ENCODE data around the gene DDX6.
"Not testable (repeated sequence)": the region's sequence is repeated elsewhere in the genome, so short reads cannot be mapped to it uniquely, and the experiment has no call there.

Gene DDX6

GRCh38 chr11:118742304-118742703, 48.7 kb downstream of the DDX6 start:
- DNase-seq (ENCODE audit: low spot score): no peak

GRCh38 chr11:118740892-118741291, 50.1 kb downstream of the DDX6 start:
- DNase-seq (ENCODE audit: low spot score): no peak

- DNase-seq (ENCODE audit: low spot score): no peak
These were observed 55.8 kb downstream of the DDX6 start for GRCh38 chr11:118735203-118735602.

- no peak for DNase-seq (ENCODE audit: low spot score)
These were observed 56.9 kb downstream of the DDX6 start for GRCh38 chr11:118734031-118734430.

GRCh38 chr11:118729753-118730152, 61.2 kb downstream of the DDX6 start:
- not testable (repeated sequence) for DNase-seq (ENCODE audit: low spot score)

- not testable (repeated sequence) for DNase-seq (ENCODE audit: low spot score)
These were observed 62.9 kb downstream of the DDX6 start for GRCh38 chr11:118728112-118728511.

- not testable (repeated sequence) for DNase-seq (ENCODE audit: low spot score)
These were observed 63.3 kb downstream of the DDX6 start for GRCh38 chr11:118727721-118728066.

- not testable (repeated sequence) for DNase-seq (ENCODE audit: low spot score)
These were observed 63.8 kb downstream of the DDX6 start for GRCh38 chr11:118727001-118727720.

- not testable (repeated sequence) for DNase-seq (ENCODE audit: low spot score)
These were observed 69.4 kb downstream of the DDX6 start for GRCh38 chr11:118721478-118722015.

- not testable (repeated sequence) for DNase-seq (ENCODE audit: low spot score)
These were observed 70.2 kb downstream of the DDX6 start for GRCh38 chr11:118720740-118721139.

- not testable (repeated sequence) for DNase-seq (ENCODE audit: low spot score)
These were observed 70.9 kb downstream of the DDX6 start for GRCh38 chr11:118720078-118720477.

GRCh38 chr11:118718562-118718961, 72.4 kb downstream of the DDX6 start:
- not testable (repeated sequence) for DNase-seq (ENCODE audit: low spot score)

- not testable (repeated sequence) for DNase-seq (ENCODE audit: low spot score)
These were observed 73.2 kb downstream of the DDX6 start for GRCh38 chr11:118717733-118718132.

- not testable (repeated sequence) for DNase-seq (ENCODE audit: low spot score)
These were observed 73.7 kb downstream of the DDX6 start for GRCh38 chr11:118717221-118717620.

GRCh38 chr11:118715837-118716260, 75.1 kb downstream of the DDX6 start:
- DNase-seq (ENCODE audit: low spot score): no peak

GRCh38 chr11:118715245-118715831, 75.6 kb downstream of the DDX6 start:
- DNase-seq (ENCODE audit: low spot score): no peak

- DNase-seq (ENCODE audit: low spot score): no peak
These were observed 76.1 kb downstream of the DDX6 start for GRCh38 chr11:118714816-118715215.

GRCh38 chr11:118714416-118714815, 76.5 kb downstream of the DDX6 start:
- not testable (repeated sequence) for DNase-seq (ENCODE audit: low spot score)

GRCh38 chr11:118708296-118708695, 82.7 kb downstream of the DDX6 start:
- DNase-seq (ENCODE audit: low spot score): no peak

GRCh38 chr11:118706546-118706825, 84.5 kb downstream of the DDX6 start:
- DNase-seq (ENCODE audit: low spot score): no peak

GRCh38 chr11:118705791-118706545, 85.0 kb downstream of the DDX6 start:
- DNase-seq (ENCODE audit: low spot score): no peak

- no peak for DNase-seq (ENCODE audit: low spot score)
These were observed 85.7 kb downstream of the DDX6 start for GRCh38 chr11:118705111-118705741.

Measured in hematopoietic multipotent progenitor cell treated with erythropoietin and hydrocortisone succinate and interleukin-3 and kit ligand, for 15 days (in vitro differentiated cells).